PC-9 (cell line): ENCODE data around the gene R3HDML. TPM values are rescaled to one million over a fixed set of nuclear protein-coding genes. Genes with fewer than 3 reads are reported as not detected.

Experiments
- BruUV-seq: library from RNA; stranded (reverse); fragments of 400-500 nt; replicated peaks from 2 replicates; lab custom pipeline; 2021; lab: Mats Ljungman, UMichigan
- CTCF ChIA-PET: fragments of 300-600 bp; sonication (Branson Sonifier 250); formaldehyde crosslinking; loops from one replicate; lab custom pipeline; 2022; ENCODE audit warnings: antibody characterized with exemption; lab: Charles Lee
- POLR2A ChIA-PET: fragments of 300-600 bp; sonication (Branson Sonifier 250); formaldehyde crosslinking; loops from one replicate; lab custom pipeline; 2022; ENCODE audit warnings: antibody characterized with exemption; ENCODE audit not compliant: unreplicated experiment; lab: Charles Lee
- DNase-seq, 2 experiments: peaks; one replicate each; pipeline versions ENCODE4 v3.0.0 to v3.0.0-alpha.2; 2015 to 2022; ENCODE audit warnings: mixed read lengths in 1 of 2
- H2AFZ ChIP-seq: fragments of 200-600 bp; sonication (generic); 2 replicates; pipeline ENCODE4 v1.8.1; 2017; ENCODE audit warnings: antibody characterized with exemption
- H3F3A ChIP-seq: fragments of 200-600 bp; sonication (generic); 2 replicates; pipeline ENCODE4 v1.8.1; 2017; ENCODE audit warnings: antibody characterized with exemption, mild to moderate bottlenecking, low read depth; ENCODE audit not compliant: insufficient read depth
- H3K27ac ChIP-seq: fragments of 200-600 bp; sonication (generic); 2 replicates; pipeline ENCODE4 v1.6.1; 2016; ENCODE audit warnings: mixed run types
- H3K27me3 ChIP-seq: fragments of 200-600 bp; sonication (generic); 2 replicates; pipeline ENCODE4 v1.6.1; 2016; ENCODE audit warnings: low read depth, mixed run types; ENCODE audit not compliant: insufficient read depth
- H3K36me3 ChIP-seq: fragments of 200-600 bp; sonication (generic); 2 replicates; pipeline ENCODE4 v1.6.1; 2016; ENCODE audit warnings: low read depth, mixed run types
- H3K4me1 ChIP-seq: fragments of 200-600 bp; sonication (generic); replicated peaks from 2 replicates; pipeline ENCODE4 v1.6.1; 2016; ENCODE audit warnings: mixed run types; ENCODE audit not compliant: insufficient read depth
- H3K4me2 ChIP-seq: fragments of 200-600 bp; sonication (generic); 2 replicates; pipeline ENCODE4 v1.6.1; 2017; ENCODE audit warnings: mixed run types
- H3K4me3 ChIP-seq: fragments of 200-600 bp; sonication (generic); 2 replicates; pipeline ENCODE4 v1.6.1; 2016; ENCODE audit warnings: mixed run types
- H3K79me2 ChIP-seq: fragments of 200-600 bp; sonication (generic); 2 replicates; pipeline ENCODE4 v1.6.1; 2017; ENCODE audit warnings: low read depth, mixed run types
- H3K9me2 ChIP-seq: fragments of 200-600 bp; sonication (generic); 2 replicates; pipeline ENCODE4 v1.8.1; 2017; ENCODE audit warnings: mild to moderate bottlenecking; ENCODE audit not compliant: insufficient read depth
- H3K9me3 ChIP-seq: fragments of 200-600 bp; sonication (generic); 2 replicates; pipeline ENCODE4 v1.8.1; 2016; ENCODE audit warnings: low read depth; ENCODE audit not compliant: insufficient read depth
- H4K20me1 ChIP-seq: fragments of 200-600 bp; sonication (generic); 2 replicates; pipeline ENCODE4 v1.8.1; 2017; ENCODE audit not compliant: insufficient read depth
- EZH2 ChIP-seq: fragments of 200-600 bp; sonication (generic); IDR thresholded peaks from 2 replicates; pipeline ENCODE4 v1.8.0; 2017; ENCODE audit warnings: antibody characterized with exemption, low read depth
- intact Hi-C: fragments of 100-400 bp; cut with micrococcal nuclease; formaldehyde crosslinking; loops from one replicate; pipeline ENCODE4 v1.10.0; 2022; ENCODE audit not compliant: unreplicated experiment
- total RNA-seq: library from RNA; stranded (reverse); gene quantifications from 2 replicates; pipeline ENCODE4 v1.2.3, GENCODE V29; 2021
- TF ChIP-seq, protein P1 (sequence below): fragments of 200-600 bp; sonication (generic); conservative IDR thresholded peaks from 2 replicates; pipeline ENCODE4 v1.6.1; 2017; ENCODE audit warnings: mixed run types, antibody characterized with exemption, mild to moderate bottlenecking, moderate library complexity

Gene R3HDML
- total RNA-seq, 1 experiment from 2014 or later: not detected

DNA sequence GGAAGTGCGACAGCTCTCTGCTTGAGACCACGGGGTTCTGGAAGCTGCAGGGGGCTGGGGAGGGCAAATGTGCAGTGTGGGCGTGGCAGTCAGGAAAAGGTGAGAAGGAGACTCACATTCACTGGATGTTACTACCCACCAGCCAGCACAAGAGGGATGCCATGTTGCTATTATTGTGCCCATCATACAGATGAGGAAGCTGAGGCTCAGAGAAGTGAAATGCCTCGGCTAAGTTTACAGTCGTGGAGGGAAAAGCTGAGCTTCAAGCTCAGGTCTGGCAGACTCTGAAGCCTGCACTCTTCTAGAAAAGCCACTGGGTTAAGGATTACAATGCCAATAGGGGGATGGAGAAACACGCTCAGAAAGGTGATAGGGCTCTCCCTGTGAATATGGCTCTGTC lies 53.0 kb downstream of the R3HDML start:
- no peak overlapping the region for H3K27ac ChIP-seq
- no peak overlapping the region for H3K4me2 ChIP-seq
- no peak overlapping the region for H3K4me3 ChIP-seq
- TF ChIP-seq EZH2: no peak
- TF ChIP-seq, protein P1, sequence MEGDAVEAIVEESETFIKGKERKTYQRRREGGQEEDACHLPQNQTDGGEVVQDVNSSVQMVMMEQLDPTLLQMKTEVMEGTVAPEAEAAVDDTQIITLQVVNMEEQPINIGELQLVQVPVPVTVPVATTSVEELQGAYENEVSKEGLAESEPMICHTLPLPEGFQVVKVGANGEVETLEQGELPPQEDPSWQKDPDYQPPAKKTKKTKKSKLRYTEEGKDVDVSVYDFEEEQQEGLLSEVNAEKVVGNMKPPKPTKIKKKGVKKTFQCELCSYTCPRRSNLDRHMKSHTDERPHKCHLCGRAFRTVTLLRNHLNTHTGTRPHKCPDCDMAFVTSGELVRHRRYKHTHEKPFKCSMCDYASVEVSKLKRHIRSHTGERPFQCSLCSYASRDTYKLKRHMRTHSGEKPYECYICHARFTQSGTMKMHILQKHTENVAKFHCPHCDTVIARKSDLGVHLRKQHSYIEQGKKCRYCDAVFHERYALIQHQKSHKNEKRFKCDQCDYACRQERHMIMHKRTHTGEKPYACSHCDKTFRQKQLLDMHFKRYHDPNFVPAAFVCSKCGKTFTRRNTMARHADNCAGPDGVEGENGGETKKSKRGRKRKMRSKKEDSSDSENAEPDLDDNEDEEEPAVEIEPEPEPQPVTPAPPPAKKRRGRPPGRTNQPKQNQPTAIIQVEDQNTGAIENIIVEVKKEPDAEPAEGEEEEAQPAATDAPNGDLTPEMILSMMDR: no peak
- H3K79me2 ChIP-seq: no peaks in the 10 kb centered on the region
- intact Hi-C loops: loop anchor here (2.0 to 5.0 kb wide), 3 partner anchors 292 to 357 kb away; partner anchors contain the start of gene KCNK15
- no peak overlapping the region for H2AFZ ChIP-seq
- no peak for DNase-seq
- BruUV-seq: no TSS peak
- H4K20me1 ChIP-seq: no peaks in the 10 kb centered on the region
- H3K36me3 ChIP-seq: no peaks in the 10 kb centered on the region
- H3K27me3 ChIP-seq: no peaks in the 10 kb centered on the region
- H3K4me1 ChIP-seq: no peaks in the 10 kb centered on the region; the same call in 1 of the 2 replicates
- H3K9me3 ChIP-seq: no peaks in the 10 kb centered on the region
- CTCF ChIA-PET: interaction anchor here (0.5 to 1.1 kb wide), 2 partner anchors 13 to 257 kb away, joined by 3 to 9 read pairs; no protein-coding TSS in a partner anchor
- POLR2A ChIA-PET: no interaction called here
- peaks cover 5% of the 10 kb centered on the region; the same call in 1 of the 2 replicates for H3F3A ChIP-seq
- H3K9me2 ChIP-seq: no peaks in the 10 kb centered on the region

DNA sequence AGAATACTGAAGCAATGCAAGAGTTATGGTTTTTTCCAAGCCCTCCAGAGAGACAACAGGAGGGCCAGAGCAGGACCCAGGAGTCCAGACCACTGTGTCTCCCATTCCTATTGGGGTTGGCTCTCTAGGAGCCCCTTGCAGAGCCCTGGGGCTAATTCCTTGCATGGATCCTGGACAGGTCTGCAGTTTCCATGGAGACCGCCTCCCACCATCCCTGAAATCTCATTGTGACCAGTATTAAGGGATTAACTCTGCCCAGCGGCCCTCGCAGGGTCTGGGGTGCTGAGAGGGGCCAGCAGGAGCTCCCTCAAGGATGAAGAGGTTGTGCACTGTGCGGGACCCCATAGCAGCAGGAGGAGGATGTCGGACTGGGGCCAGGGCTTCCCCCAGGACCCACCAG lies 53.4 kb downstream of the R3HDML start:
- Histone ChIP-seq H3K79me2 (no peaks in the 10 kb centered on the region), H2AFZ (no peak overlapping the region), H3K27me3 (no peaks in the 10 kb centered on the region), H3F3A (peaks cover 5% of the 10 kb centered on the region; the same call in 1 of the 2 replicates), H3K4me2 (no peak overlapping the region), H3K9me2 (no peaks in the 10 kb centered on the region), H3K36me3 (no peaks in the 10 kb centered on the region), H3K4me3 (no peak overlapping the region), H4K20me1 (no peaks in the 10 kb centered on the region), H3K27ac (no peak overlapping the region), H3K4me1 (no peaks in the 10 kb centered on the region; the same call in 1 of the 2 replicates), H3K9me3 (no peaks in the 10 kb centered on the region)
- POLR2A ChIA-PET: no interaction called here
- BruUV-seq: no TSS peak
- TF ChIP-seq, protein P1: no peak
- TF ChIP-seq EZH2: no peak
- CTCF ChIA-PET: interaction anchor here (0.5 to 1.1 kb wide), 2 partner anchors 12 to 258 kb away, joined by 3 to 9 read pairs; no protein-coding TSS in a partner anchor
- intact Hi-C loops: no loop called here
- DNase-seq: no peak

DNA sequence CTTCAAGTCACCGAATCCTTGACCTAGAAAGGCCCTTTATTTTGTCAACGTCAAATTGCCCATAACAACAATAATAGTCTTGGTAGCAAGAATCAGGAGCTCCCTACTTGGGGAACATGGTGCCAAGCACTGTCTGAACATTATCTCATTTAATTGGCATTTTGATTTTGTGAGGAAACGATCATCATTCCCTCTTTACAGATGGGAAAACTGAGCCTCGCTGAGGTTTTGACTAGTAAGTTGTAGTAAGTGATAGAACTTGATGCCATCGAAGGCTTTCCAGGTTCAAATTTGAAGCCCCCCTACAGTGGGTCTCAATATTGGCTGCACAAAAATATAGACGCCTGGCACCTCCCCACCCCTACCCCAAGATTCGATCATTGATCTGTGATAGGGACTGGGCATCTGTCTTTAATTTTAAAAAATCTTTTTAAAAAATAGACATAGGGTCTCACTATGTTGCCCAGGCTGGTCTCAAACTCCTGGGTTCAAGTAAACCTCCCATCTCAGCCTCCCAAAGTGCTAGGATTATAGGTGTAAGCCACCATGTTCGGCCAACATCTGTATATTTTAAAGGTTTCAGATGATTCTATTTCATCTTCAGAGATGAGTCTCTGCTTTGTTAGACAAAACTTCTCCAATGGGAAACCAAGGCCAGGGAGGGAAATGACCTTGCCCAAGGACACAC lies 55.4 kb downstream of the R3HDML start:
- Histone ChIP-seq H3K79me2 (no peaks in the 10 kb centered on the region), H3K4me3 (no peak overlapping the region), H2AFZ (no peak overlapping the region), H3K9me3 (no peaks in the 10 kb centered on the region), H4K20me1 (no peaks in the 10 kb centered on the region), H3K36me3 (no peaks in the 10 kb centered on the region), H3K9me2 (no peaks in the 10 kb centered on the region), H3K4me1 (no peaks in the 10 kb centered on the region; the same call in 1 of the 2 replicates), H3F3A (peaks cover 9% of the 10 kb centered on the region; the same call in 1 of the 2 replicates), H3K4me2 (no peak overlapping the region), H3K27me3 (no peaks in the 10 kb centered on the region; the same call in 1 of the 2 replicates), H3K27ac (no peak overlapping the region)
- no peak for DNase-seq
- TF ChIP-seq, protein P1: no peak
- no peak for TF ChIP-seq EZH2
- ChIA-PET POLR2A (no interaction called here), CTCF (no interaction called here)
- intact Hi-C loops: no loop called here
- BruUV-seq: no TSS peak
